Mucosa of stomach (tissue), 1 donor: ENCODE data around the gene CELF4.

Experiments used
- H3K27me3 ChIP-seq: one replicate; pipeline ENCODE4 v1.7.0; 2013; ENCODE audit warnings: mild to moderate bottlenecking, low read length; ENCODE audit not compliant: control insufficient read depth, insufficient read depth
- H3K36me3 ChIP-seq: one replicate; pipeline ENCODE4 v1.7.0; 2013; ENCODE audit warnings: low read length; ENCODE audit not compliant: control insufficient read depth, insufficient read depth
- H3K4me1 ChIP-seq: one replicate; pipeline ENCODE4 v1.7.0; 2013; ENCODE audit warnings: mild to moderate bottlenecking, low read length; ENCODE audit not compliant: control insufficient read depth, insufficient read depth
- H3K4me3 ChIP-seq: one replicate; pipeline ENCODE4 v1.7.0; 2013; ENCODE audit warnings: low read length
- H3K9ac ChIP-seq: one replicate; pipeline ENCODE4 v1.7.0; 2013; ENCODE audit warnings: mild to moderate bottlenecking, low read length, moderate library complexity
- H3K9me3 ChIP-seq: one replicate; pipeline ENCODE4 v1.7.0; 2013; ENCODE audit warnings: mild to moderate bottlenecking, low read length, moderate library complexity; ENCODE audit not compliant: control insufficient read depth
- donor health status: Pancreatic carcinoma.

The CELF4 gene

DNA sequence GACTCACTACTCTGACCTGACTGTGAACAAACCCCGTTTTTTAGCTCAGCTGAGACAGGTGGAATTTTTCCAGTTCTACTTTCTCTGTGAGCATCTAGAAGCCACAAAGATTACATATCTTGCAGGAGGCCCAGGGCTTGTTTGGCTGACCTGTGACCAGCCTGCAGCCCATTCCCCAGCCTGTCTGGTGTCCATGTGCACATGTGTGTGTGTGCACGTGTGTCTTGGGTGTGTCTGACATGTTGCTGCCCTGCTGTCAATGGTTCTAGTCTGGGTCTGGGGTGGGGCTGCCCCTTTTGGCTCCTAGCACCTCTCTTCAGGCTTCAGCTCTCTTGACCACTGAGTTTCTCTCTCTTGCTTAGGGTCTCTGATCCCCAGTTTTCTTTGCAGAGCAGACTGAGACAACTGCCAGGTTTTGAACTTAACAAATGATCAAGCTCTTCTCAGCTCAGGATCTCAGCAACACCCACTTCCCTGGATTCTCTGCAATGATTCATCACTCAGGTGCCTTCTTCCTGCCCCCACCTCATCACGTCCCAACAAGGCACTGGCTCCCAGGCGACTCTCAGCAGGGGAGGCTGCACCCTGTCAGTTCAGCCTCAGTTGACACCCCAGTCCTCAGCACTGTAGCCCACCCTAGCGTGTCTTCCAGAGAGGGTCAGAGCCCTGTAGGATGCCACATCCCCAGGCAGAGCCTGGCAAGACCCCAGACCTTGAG is 130.3 kb downstream of the CELF4 start:
- no peaks in the 10 kb centered on the region for H3K9me3 ChIP-seq
- H3K4me3 ChIP-seq: no peak overlapping the region
- H3K27me3 ChIP-seq: no peaks in the 10 kb centered on the region
- no peaks in the 10 kb centered on the region for H3K4me1 ChIP-seq
- no peak overlapping the region for H3K9ac ChIP-seq
- H3K36me3 ChIP-seq: no peaks in the 10 kb centered on the region

DNA sequence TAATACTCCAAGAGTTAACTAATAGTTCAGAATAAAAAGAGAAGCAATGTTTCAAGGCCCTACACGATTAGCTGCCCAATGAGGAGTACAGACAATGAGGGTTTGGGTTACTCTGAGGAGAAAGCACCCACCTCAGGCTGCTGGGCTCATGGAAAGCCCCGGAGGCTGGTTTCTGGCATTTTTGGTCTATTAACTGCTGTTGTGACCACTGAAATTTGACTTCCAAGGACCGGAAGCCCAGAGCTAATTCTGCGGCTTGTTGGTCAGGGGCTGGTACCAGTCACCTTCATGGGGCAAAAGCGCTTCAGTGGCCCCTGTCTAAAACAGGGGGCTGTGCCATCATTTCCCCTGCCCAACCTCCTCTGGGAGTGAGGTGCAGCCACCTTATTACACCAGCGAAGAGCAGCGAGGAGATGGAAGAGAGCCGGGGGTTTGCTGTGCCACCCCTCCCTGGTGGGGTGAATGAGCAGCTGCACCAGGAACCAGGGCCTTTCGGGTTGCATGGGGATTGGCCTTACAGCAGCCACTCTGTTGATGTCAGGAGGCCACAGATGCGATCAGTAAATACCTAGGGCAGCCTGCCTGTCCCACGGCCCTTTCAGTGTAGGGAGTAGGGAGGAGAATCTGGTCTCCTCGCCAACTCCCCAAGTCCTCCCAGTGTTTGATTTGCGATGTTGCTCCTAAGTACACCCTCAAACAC is 131.3 kb downstream of the CELF4 start:
- no peaks in the 10 kb centered on the region for H3K27me3 ChIP-seq
- no peaks in the 10 kb centered on the region for H3K36me3 ChIP-seq
- no peaks in the 10 kb centered on the region for H3K9me3 ChIP-seq
- H3K4me3 ChIP-seq: no peak overlapping the region
- H3K4me1 ChIP-seq: no peaks in the 10 kb centered on the region
- H3K9ac ChIP-seq: no peak overlapping the region

DNA sequence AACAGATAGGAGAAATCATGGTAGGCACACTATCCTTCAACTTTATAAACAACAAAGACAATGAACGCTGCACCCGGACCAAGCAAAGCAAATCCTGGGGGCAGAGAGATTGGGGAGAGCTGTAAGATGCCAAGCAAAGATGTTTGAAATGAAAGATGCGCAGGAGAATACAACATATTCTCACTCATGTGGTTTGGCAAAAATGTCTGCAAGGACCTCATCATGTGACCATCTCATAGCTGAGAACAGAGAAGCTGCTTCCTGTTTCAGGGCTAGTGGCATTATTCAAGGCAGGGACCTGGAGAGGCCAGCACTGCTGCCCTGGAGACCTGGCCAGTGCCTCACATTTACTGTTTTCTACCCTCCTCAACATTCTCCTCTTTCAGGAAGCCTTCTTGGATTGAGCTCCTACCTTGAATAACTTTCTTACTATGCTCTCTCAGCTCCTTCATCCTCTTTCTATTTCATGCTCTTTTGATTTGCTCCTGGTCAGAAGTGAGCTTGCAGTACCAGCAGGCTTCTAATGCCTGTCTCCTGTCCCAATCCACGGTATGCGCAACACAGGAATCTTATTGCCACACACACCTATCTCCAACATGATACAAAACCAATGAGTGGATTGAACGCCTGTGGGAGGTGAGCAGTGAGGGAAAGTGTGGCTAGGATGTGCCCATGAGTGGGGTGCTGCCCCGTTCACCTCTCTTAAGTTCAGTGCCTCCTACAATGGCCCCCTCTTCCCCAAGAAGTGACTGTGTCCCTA is 133.0 kb downstream of the CELF4 start:
- Histone ChIP-seq H3K27me3 (no peaks in the 10 kb centered on the region), H3K4me1 (no peaks in the 10 kb centered on the region), H3K9me3 (no peaks in the 10 kb centered on the region), H3K4me3 (no peak overlapping the region), H3K36me3 (no peaks in the 10 kb centered on the region), H3K9ac (no peak overlapping the region)

DNA sequence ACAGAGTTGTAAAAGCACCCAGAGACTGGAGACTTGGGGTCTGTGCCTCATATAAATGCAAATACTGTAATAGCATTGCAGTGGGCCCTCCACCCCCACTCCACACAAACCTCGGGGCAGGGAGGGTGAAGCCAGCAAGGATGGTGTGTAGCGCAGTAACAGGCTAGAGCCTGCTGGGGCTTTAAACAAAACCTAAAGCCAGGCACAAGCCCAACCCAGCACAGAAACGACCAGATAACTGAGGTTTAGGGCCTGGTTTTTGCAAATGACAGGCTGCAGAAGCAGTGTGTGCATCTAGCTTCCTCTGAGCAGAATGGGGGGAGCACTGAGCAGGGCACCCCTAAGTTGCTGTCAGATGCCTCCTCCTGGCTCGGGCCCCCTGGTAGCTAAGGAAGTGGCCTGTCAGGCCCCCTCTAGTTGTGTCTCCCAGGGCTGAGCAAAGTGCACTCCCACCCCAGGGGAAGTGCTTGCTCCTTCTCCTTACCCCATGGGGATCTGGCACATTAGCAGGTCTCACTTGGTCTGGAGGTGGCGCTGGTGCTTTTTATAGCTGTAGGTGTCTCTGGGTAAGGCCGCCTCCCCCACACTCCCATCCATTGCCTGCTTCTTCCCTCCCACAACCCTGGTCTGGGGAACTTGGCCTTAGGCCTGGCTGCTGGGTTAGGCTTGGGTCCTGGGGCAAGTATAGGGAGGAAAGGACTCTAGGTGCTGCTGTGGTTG is 135.1 kb downstream of the CELF4 start:
- Histone ChIP-seq H3K9me3 (no peaks in the 10 kb centered on the region), H3K9ac (no peak overlapping the region)

DNA sequence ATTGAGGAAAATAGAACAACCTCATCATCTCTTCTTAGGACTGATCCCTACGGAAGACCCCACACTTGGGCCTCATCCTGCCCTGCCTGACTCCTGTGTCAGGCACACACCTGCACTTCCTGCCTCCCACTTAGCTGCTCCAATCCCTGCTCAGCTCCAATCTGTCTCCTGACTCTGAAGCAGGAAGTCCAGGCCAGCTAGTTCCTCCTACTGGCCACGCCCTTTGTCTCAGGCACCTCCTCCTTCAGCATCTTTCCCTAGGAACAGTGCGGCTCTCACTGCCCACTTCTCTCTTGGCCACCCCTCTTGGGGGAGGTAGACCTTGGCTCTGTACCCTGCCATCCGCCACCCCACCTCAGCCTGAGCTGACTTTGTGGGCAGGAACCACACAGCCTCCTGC is 135.8 kb downstream of the CELF4 start:
- no peak overlapping the region for H3K9ac ChIP-seq
- no peak overlapping the region for H3K4me3 ChIP-seq
- no peaks in the 10 kb centered on the region for H3K27me3 ChIP-seq
- no peaks in the 10 kb centered on the region for H3K9me3 ChIP-seq
- no peaks in the 10 kb centered on the region for H3K4me1 ChIP-seq
- H3K36me3 ChIP-seq: no peaks in the 10 kb centered on the region

More for the DNA sequence above, 135.1 kb downstream of the CELF4 start:
- no peaks in the 10 kb centered on the region for H3K27me3 ChIP-seq
- no peaks in the 10 kb centered on the region for H3K36me3 ChIP-seq
- H3K4me3 ChIP-seq: no peak overlapping the region
- no peaks in the 10 kb centered on the region for H3K4me1 ChIP-seq

DNA sequence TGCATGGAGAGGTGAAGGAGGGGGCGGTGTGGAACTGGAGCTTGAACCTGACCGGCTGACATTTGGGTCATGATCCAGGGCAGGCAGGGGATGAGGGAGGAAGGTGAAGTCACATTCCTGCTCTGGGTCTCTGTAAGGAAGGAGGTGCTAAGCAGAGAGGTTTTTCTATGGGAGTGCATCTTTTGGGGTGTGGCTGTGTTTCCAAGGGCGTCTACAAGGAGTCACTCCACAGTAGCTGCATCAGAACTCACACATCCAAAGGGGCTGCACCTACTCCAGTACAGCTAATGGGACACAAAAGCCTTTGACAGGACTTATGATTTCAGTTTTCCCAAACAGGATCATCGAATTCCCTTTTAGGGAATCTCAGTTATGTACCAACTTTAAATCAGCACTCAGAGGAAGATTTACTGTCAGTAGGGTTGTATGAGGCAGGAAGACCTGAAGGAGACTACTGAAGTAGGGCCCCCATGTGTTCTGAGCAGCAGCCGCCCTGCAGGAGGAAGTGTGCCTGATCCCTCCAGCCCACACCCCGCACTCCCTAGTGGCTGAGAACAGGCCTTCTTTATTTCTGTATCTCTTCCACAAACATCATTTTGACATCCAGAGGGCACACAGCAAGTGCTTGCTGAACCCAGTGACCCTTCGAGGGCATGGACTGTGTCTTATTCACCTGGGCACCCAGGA is 137.2 kb downstream of the CELF4 start:
- no peaks in the 10 kb centered on the region for H3K4me1 ChIP-seq
- no peak overlapping the region for H3K4me3 ChIP-seq
- no peaks in the 10 kb centered on the region for H3K9me3 ChIP-seq
- H3K9ac ChIP-seq: no peak overlapping the region
- no peaks in the 10 kb centered on the region for H3K27me3 ChIP-seq
- H3K36me3 ChIP-seq: no peaks in the 10 kb centered on the region

DNA sequence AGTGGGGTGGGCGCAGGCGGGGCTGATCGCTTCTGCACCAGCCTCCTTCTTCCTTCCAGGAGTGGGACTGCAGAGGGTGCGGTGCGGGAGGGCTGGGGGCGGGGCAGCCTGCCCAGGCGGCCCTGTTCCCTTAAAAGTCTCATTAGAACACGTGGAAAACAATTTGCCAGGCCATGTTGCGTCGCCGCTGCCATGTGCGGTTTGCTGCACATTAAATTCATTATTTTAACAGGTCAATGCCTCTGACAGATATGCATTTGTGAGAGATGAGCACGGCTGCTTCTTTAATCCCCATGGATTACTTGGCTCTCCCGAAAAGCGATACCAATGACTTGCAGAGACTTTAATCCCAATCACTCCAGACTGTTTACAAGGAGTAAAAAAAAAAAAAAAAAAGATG is 139.0 kb downstream of the CELF4 start:
- H3K36me3 ChIP-seq: no peaks in the 10 kb centered on the region
- H3K4me3 ChIP-seq: no peak overlapping the region
- no peak overlapping the region for H3K9ac ChIP-seq
- H3K9me3 ChIP-seq: no peaks in the 10 kb centered on the region
- H3K27me3 ChIP-seq: no peaks in the 10 kb centered on the region
- no peaks in the 10 kb centered on the region for H3K4me1 ChIP-seq

DNA sequence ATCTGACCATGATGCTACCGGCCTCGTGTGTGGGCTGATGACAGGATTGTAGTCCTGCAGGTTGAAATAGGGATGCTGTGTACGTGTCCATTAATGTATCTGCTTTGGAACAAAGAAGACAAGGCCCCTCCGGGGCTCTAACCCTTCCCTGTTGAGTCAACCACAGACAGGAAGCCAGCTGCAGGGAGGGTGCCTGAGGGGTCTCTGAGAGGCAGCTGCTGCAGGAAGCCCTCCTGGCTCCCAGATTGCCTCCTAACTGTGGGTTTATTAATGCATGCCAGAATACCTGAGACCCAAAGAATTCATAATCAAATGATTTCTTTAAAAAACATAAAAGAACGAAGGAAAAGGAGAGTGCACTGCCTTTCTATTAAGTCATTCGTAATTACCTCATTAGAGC is 140.4 kb downstream of the CELF4 start:
- no peaks in the 10 kb centered on the region for H3K27me3 ChIP-seq

DNA sequence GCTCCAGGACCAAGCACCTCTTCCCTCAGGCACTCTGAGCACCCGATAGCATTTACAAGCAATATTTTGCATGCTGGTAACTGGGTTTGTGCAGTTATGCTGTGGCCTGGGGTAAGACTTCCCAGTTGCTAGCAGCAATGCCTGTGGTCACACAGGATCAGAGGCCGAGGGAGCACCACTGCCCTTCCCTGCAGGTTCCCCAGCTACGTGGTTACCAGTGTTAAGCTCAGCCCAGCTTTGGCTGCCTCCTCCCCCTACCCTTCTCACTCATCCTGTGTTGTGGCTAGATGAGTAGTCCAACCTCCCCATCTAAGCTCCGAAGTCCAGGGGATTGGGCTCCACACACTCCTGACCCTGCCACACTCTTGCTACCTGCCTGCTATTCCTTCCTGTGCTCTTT is 141.1 kb downstream of the CELF4 start:
- Histone ChIP-seq H3K36me3 (no peaks in the 10 kb centered on the region), H3K4me3 (no peak overlapping the region), H3K4me1 (no peaks in the 10 kb centered on the region), H3K9ac (no peak overlapping the region), H3K9me3 (no peaks in the 10 kb centered on the region), H3K27me3 (no peaks in the 10 kb centered on the region)

More for the DNA sequence above, 140.4 kb downstream of the CELF4 start:
- no peaks in the 10 kb centered on the region for H3K36me3 ChIP-seq
- no peak overlapping the region for H3K4me3 ChIP-seq
- H3K4me1 ChIP-seq: no peaks in the 10 kb centered on the region
- H3K9me3 ChIP-seq: no peaks in the 10 kb centered on the region
- no peak overlapping the region for H3K9ac ChIP-seq

DNA sequence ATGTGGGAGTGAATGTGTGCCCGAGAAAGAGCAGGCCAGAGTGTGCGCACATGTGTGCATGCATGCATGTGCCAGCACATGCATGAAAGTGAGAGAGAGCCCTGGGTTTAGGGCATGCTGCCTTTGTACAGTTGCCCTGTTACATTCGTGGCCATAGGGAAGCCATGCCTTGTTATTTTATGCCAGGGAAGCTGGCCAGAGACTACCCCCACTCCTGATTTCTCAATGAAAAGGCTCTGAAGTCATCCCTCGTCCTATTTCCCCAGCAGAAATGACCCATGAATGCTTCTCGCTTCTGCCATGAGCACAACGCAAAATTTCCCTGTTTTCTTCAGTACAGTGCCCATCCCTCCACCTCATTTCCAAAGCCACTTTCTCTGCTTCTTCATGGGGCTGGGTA is 143.0 kb downstream of the CELF4 start:
- no peaks in the 10 kb centered on the region for H3K36me3 ChIP-seq
- no peak overlapping the region for H3K4me3 ChIP-seq
- no peaks in the 10 kb centered on the region for H3K27me3 ChIP-seq
- no peak overlapping the region for H3K9ac ChIP-seq
- H3K9me3 ChIP-seq: no peaks in the 10 kb centered on the region
- H3K4me1 ChIP-seq: no peaks in the 10 kb centered on the region

DNA sequence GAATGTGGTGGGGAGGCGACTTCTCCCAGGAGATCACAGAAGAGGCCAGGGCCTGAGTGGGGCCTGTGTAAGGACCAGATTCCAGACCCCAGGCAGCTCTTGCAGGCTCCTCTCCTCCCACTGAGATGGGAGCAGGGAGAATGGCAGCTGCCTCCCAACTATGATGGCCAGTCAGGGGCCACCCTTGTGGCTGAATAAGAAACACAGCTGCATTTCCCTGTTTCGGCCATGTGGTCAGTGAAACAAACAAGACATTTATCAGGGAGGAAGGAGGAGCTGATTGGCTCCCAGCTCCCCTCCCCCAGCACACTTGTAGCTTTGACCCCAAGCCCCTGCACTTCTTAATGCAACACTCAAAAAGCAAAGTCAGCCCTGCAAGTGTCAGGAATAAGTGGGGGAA is 143.5 kb downstream of the CELF4 start:
- Histone ChIP-seq H3K4me3 (no peak overlapping the region), H3K9ac (no peak overlapping the region), H3K27me3 (no peaks in the 10 kb centered on the region), H3K9me3 (no peaks in the 10 kb centered on the region), H3K36me3 (no peaks in the 10 kb centered on the region), H3K4me1 (no peaks in the 10 kb centered on the region)
